Measurements from ENCODE around the gene PGAP2.

PGAP2 gene

GRCh38 chr11:3866206-3866605 lies 57.8 kb downstream of the PGAP2 start:
- peak; percentile 63 to 91 for DNase-seq (ENCODE audit: low read depth in 1 of 2, low spot score in 1 of 2)
- H3K27ac ChIP-seq (replicated peaks), result peak overlapping the region; percentile 59

DNA sequence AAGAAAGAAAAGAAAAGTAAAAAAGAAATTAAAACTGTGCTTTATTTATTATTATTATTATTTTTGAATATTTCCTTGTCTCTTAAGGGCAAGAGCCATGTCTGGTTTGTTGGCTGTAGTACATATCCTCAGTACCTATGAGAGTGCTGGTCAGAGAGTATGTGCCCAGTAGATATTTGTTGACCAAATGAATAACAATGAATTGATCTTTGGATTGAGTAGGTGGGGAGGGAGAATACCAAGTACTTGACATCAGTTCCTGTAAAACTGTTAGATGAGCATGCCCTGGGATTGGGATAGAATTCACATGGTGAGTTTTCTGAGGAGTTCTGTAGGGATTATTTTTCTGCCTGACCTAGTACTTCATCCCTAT lies 58.5 kb downstream of the PGAP2 start:
- H3K27ac ChIP-seq (replicated peaks), result peak overlapping the region; percentile 43

More at GRCh38 chr11:3866206-3866605, 57.8 kb downstream of the PGAP2 start:
- Histone ChIP-seq H3K4me3 (replicated peaks; ENCODE audit: insufficient read depth, low read length) (no peak overlapping the region), H3K27me3 (ENCODE audit: insufficient read depth, poor library complexity, severe bottlenecking) (no peaks in the 10 kb centered on the region)
- TF ChIP-seq SPI1 (IDR thresholded peaks at IDR 0.05; ENCODE audit: borderline replicate concordance, low read depth), result no peak
- TF ChIP-seq GABPA (IDR thresholded peaks at IDR 0.05; ENCODE audit: low read depth), result peak; percentile 68

GRCh38 chr11:3867209-3868091 lies 59.1 kb downstream of the PGAP2 start:
- TF ChIP-seq POLR2AphosphoS5 (IDR thresholded peaks at IDR 0.05; ENCODE audit: low read depth) (no peak), SPI1 (IDR thresholded peaks at IDR 0.05; ENCODE audit: borderline replicate concordance, low read depth) (no peak)
- TF ChIP-seq, protein P1, sequence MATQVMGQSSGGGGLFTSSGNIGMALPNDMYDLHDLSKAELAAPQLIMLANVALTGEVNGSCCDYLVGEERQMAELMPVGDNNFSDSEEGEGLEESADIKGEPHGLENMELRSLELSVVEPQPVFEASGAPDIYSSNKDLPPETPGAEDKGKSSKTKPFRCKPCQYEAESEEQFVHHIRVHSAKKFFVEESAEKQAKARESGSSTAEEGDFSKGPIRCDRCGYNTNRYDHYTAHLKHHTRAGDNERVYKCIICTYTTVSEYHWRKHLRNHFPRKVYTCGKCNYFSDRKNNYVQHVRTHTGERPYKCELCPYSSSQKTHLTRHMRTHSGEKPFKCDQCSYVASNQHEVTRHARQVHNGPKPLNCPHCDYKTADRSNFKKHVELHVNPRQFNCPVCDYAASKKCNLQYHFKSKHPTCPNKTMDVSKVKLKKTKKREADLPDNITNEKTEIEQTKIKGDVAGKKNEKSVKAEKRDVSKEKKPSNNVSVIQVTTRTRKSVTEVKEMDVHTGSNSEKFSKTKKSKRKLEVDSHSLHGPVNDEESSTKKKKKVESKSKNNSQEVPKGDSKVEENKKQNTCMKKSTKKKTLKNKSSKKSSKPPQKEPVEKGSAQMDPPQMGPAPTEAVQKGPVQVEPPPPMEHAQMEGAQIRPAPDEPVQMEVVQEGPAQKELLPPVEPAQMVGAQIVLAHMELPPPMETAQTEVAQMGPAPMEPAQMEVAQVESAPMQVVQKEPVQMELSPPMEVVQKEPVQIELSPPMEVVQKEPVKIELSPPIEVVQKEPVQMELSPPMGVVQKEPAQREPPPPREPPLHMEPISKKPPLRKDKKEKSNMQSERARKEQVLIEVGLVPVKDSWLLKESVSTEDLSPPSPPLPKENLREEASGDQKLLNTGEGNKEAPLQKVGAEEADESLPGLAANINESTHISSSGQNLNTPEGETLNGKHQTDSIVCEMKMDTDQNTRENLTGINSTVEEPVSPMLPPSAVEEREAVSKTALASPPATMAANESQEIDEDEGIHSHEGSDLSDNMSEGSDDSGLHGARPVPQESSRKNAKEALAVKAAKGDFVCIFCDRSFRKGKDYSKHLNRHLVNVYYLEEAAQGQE (IDR thresholded peaks at IDR 0.05; ENCODE audit: insufficient replicate concordance, low read depth), result no peak
- H3K27me3 ChIP-seq (ENCODE audit: insufficient read depth, poor library complexity, severe bottlenecking), result no peaks in the 10 kb centered on the region
- H3K27ac ChIP-seq (replicated peaks), result no peak overlapping the region
- no peak for DNase-seq (ENCODE audit: low read depth in 1 of 2, low spot score in 1 of 2)
- H3K4me3 ChIP-seq (replicated peaks; ENCODE audit: insufficient read depth, low read length), result no peak overlapping the region

More for the DNA sequence above, 58.5 kb downstream of the PGAP2 start:
- DNase-seq (ENCODE audit: low read depth in 1 of 2, low spot score in 1 of 2), result no peak
- Histone ChIP-seq H3K4me3 (replicated peaks; ENCODE audit: insufficient read depth, low read length) (no peak overlapping the region), H3K27me3 (ENCODE audit: insufficient read depth, poor library complexity, severe bottlenecking) (no peaks in the 10 kb centered on the region)
- TF ChIP-seq CTCF (IDR thresholded peaks at IDR 0.05; ENCODE audit: insufficient read depth, low read length) (no peak), SPI1 (IDR thresholded peaks at IDR 0.05; ENCODE audit: borderline replicate concordance, low read depth) (no peak), GABPA (IDR thresholded peaks at IDR 0.05; ENCODE audit: low read depth) (no peak), POLR2AphosphoS5 (IDR thresholded peaks at IDR 0.05; ENCODE audit: low read depth) (no peak)
- TF ChIP-seq, protein P1 (IDR thresholded peaks at IDR 0.05; ENCODE audit: insufficient replicate concordance, low read depth), result no peak

DNA sequence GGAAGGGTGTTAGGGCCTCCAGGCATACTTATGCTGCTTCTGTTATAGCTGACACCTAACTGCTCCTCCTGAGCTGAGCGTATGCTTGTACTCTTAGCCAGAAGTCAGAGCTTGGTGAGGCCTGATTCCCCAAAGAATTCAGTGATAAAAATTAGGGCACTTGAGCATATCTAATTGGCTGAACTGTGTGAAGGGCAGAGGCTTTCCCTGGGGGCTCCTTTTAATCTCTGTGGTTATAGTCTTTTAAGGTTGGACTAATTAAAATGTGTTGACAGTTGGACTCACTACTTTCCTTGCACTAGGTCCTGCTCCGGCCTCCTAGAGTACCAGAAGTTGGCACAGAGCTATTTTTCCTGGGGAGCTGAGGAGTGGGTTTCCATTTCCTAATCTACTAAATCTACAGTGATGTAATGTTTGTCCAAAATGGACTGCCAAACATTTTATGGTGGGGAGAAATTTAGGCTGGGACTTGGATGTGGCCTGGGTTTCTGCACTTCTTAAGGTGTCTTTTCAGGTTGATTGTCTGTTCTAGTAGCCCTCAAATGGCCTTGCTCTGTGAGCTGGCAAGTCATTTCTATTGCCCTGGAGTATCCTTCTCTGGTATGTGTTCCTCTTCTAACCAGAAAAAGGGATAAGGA lies 65.5 kb downstream of the PGAP2 start:
- no peak for DNase-seq (ENCODE audit: low read depth in 1 of 2, low spot score in 1 of 2)
- H3K27me3 ChIP-seq (ENCODE audit: insufficient read depth, poor library complexity, severe bottlenecking), result no peaks in the 10 kb centered on the region
- H3K27ac ChIP-seq (replicated peaks), result no peak overlapping the region
- TF ChIP-seq GABPA (IDR thresholded peaks at IDR 0.05; ENCODE audit: low read depth), result no peak
- TF ChIP-seq SPI1 (IDR thresholded peaks at IDR 0.05; ENCODE audit: borderline replicate concordance, low read depth), result no peak
- TF ChIP-seq, protein P1 (IDR thresholded peaks at IDR 0.05; ENCODE audit: insufficient replicate concordance, low read depth), result no peak
- no peak for TF ChIP-seq CTCF (IDR thresholded peaks at IDR 0.05; ENCODE audit: insufficient read depth, low read length)
- no peak for TF ChIP-seq POLR2AphosphoS5 (IDR thresholded peaks at IDR 0.05; ENCODE audit: low read depth)
- no peak overlapping the region for H3K4me3 ChIP-seq (replicated peaks; ENCODE audit: insufficient read depth, low read length)
